Activated CD4-positive, alpha-beta T cell treated with anti-CD3 and anti-CD28 coated beads, Interleukin-2, Interleukin-6, amounts not matched to agents 100 ng/mL and 50 ng/mL, durations not matched to agents 16 hours and 8 hours (primary cell): ENCODE data around the gene NCBP3.
"Not testable (repeated sequence)": the region's sequence is repeated elsewhere in the genome, so short reads cannot be mapped to it uniquely, and the experiment has no call there.

Source experiments
- DNase-seq: peaks from one replicate; pipeline ENCODE4 v3.0.0-alpha.2; 2020

The NCBP3 gene

GRCh38 chr17:3879591-3880417 lies 33.8 kb upstream of the NCBP3 start:
- no peak for DNase-seq

DNA sequence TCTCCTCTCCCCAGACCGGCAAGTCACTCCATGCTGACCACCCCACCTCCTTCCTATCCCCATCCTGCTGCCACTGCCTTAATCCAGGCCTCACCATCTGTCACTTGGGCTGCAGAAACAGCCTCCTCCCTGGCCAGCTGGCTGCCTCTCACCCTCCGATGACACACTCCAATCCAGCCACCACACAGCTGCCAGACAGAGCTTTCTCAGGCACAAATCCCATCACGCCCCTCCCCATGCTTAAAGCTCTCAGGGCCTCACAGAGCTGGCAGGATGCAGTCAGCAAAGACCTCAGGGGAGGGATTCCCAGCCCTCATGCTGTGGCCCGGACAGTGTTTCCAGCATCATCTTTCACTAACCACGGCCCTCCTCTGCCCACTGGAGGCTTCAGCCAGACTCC lies 33.1 kb upstream of the NCBP3 start:
- no peak for DNase-seq

GRCh38 chr17:3877220-3877619 lies 31.2 kb upstream of the NCBP3 start:
- DNase-seq, result no peak

DNA sequence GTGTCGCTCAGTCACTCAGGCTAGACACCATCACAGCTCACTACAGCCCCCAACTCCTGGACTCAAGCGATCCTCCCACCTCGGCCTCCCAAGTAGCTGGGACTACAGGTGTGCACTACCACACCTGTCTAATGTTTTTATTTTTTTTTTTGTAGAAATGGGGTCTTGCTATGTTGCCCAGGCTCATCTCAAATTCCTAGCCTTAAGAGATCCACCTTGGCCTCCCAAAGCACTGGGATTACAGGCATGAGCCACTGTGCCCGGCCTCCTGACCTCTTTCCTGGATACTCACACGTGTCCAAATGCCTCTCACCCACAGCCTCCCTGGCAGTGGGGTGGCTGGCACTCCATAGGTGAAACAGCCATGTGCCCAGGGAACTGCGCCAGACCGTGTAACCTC lies 29.3 kb upstream of the NCBP3 start:
- DNase-seq, result no peak

DNA sequence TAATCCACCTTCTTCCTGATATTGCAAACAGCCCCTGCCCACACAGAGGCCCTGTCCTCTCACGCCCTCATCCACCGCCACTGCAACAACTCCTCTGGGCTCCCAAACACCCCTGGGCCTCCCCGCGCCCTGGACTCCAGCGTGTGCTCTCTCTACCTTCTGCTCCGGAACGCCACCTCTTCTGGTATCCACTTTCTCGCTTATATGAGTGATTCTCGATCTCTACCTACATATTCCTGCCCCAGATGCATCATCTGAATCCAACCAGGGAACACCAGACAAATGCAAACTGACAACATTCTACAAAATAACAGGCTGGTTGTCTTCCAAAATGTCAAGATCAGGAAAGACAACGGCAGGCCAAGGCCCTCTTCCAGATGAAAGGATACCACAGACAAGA lies 27.8 kb upstream of the NCBP3 start:
- DNase-seq, result no peak

DNA sequence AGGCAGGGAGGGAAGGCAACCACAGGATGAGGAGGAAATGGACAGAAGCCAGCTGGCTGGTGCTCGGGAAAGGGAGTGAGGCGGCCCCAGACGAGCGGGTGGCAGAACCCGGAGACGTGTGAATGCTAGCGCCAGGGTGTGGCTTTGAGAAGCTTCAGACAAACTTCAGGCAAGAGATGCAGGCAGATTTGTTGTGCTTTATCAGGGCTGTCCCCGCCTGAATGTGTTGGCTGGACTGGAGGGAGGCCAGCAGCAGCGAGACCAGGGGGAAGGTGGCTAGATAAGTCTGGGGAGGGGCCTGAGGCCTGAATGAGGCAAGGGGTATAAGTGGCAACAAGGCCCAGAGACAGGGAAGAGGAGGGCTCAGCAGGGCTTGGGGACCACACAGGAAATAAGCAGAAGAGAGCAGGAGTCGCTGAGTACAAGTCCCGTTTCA lies 24.8 kb upstream of the NCBP3 start:
- no peak for DNase-seq

GRCh38 chr17:3867606-3868005 lies 21.6 kb upstream of the NCBP3 start:
- DNase-seq, result no peak

GRCh38 chr17:3867106-3867505 lies 21.1 kb upstream of the NCBP3 start:
- DNase-seq, result no peak

DNA sequence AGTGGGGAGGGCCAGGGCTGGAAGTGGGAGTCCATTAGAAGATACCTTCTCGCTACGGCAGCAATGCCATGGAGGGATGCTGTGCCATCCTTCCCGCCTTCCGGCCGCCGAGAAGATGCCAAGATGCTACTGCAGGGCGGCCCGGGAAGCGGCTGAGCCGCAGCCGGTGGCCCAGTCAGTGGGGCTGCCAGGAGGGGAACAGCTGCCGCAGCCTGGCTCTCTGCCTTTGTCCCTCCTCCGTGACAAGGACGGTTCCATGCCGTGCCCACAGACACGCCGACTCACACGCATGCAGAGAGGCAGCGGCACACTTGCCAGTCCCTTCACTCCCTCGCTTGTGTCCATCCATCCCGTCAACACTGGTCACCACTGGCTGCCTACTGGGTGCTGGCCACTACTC lies 20.2 kb upstream of the NCBP3 start:
- DNase-seq, result no peak

DNA sequence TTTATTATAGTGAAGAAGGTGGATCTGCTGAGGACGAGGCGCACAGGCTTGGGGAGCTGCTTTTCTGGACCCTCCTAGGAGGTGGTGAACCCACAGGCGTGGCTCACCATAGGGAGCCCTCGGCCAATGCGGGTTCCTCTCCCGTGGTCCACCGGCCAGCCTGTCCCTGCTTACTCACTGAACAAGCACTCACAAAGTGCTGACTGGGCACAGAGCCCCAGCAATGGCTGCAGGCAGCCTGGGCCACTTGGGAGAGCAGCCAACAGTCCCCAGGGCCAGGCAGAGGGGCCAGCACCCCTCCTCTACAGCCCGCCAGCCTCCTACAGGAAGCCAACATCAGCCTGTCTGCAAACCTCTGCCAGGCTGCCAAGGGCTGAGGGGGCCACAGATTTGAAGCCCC lies 19.1 kb upstream of the NCBP3 start:
- no peak for DNase-seq

GRCh38 chr17:3864534-3864933 lies 18.5 kb upstream of the NCBP3 start:
- DNase-seq, result no peak

DNA sequence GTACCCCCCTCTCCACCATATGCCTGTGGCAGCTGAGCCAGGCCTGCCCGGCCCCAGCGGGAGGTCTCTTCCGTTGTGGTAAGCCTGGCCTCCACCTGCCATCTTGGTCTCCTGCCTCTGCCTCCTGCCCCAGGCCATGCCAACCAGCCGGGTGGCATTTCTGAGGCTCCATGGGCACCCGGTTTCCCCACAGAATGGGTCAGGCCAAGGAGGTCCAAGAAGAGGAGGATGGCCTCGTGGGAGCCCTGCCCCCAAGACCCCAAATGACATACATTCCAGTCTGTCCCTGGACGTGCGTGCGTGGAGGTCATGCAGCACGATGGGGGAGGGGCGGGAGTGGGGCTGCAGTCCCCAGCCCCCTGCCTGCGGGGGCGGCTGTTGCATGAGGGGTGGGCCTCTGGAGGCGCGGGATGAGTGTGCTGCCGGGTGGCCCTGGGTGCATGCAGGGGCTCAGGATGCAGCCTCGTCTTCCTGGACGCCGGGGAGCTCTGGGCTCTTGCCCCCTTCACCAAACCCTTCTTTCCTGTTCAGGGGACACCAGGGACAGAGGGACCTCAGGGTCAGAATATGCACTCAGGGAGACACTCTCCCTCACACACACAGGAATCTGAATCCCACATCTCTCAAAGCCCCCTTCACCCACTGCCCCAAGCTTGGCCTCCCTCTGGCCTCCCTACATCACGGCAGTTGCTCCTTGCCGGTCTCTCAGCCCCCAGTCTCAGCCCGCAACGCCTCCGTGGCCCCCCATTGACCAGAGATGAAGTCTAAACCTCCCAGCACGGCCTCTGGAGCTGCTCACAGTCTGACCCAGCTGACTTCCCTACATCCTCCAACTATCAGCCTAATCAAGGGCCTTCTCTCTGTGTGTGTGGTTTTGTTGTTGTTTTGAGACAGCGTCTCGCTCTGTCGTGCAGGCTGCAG lies 16.0 kb upstream of the NCBP3 start:
- no peak for DNase-seq

- no peak for DNase-seq
Observed at GRCh38 chr17:3860939-3861700, 15.1 kb upstream of the NCBP3 start.

- no peak for DNase-seq
Observed at GRCh38 chr17:3859940-3860339, 13.9 kb upstream of the NCBP3 start.

DNA sequence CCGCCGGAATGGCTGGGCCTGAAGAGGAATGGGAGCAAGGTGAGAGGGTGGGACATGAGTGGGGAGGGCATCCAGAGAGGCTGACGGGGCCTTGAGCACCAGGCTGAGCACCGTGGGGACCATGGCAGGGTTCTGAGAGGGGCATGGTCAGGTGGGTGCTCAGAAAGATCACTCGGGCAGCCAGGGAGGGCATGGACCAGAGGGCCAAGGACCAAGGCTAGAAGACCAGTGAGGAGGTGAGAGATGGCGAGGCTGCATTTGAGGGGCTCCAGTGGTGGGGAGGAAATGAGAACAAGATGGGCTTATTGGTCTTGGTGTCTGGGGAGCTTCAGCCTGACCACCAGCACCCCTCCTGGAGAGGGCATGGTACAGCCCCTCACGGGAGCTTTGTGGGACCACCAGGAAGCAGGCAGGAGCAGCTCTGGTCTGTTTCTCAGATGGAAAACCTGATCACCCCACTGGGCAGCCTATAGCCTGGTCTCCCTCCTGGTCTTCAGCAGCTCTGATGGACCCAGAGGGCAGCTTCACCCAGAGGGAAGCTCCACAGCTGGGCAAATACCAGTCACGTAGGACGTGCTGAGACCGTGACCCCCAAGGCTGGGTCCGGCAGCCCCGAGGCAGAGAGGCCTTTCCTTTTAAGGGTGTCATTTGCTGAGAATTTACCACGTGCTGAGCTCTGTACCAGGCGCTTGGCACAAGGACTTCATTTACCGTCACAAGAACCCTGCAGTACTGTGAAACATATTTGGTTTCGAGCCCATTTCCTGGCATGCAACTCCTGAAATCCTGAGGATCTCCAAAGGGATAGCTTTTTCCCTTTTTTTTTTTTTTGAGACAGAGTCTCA lies 11.4 kb upstream of the NCBP3 start:
- no peak for DNase-seq

- not testable (repeated sequence) for DNase-seq
Observed at GRCh38 chr17:3854204-3854603, 8.2 kb upstream of the NCBP3 start.

DNA sequence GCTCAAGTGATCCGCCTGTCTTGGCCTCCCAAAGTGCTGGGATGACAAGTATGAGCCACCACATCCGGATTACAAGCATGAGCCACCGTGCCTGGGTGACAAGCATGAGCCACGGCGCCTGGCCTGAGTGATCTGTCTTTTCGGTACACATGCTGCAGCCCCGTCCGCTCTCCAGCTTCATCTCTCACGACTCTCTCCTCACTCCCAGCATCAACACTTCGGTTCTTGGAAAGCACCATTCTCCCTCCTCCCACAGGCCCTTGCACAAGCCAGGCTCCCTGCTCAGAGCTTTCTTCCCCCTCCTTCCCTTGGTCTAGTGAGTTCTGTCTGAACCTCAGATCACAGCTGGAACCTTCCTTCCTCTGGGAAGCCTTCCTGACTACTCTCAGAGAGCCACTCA lies 6.5 kb upstream of the NCBP3 start:
- DNase-seq, result no peak

- no peak for DNase-seq
Observed at GRCh38 chr17:3851461-3852100, 5.5 kb upstream of the NCBP3 start.

GRCh38 chr17:3848229-3848835 lies 2.3 kb upstream of the NCBP3 start:
- DNase-seq, result no peak

DNA sequence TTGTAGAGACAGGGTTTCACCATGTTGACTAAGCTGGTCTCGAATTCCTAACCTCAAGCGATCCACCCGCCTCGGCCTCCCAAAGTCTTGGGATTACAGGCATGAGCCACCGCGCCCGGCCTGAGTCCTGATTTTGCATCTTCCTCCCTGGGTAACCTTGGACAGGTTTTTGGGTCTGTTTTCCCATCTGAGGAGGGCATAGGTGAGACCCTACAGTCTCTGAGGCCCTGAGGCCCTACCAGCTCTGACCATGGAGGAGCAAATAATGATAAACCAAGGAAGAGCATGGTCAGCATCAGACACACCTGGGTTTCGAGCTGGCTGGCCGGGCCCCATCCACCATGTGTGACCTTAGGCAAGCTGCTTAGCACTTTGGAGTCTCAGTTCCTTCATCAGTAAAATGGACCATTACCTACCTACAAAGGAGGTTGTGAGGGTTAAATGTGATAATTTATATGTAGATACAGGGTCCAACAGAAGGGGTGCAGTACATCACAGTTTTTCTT lies 1.2 kb upstream of the NCBP3 start:
- no peak for DNase-seq
